HG02938 (cell line): ENCODE data around the gene HDAC5.
"Not testable (repeated sequence)": the region's sequence is repeated elsewhere in the genome, so short reads cannot be mapped to it uniquely, and the experiment has no call there.

Source experiments
- ATAC-seq: cut with Tn5 transposase; IDR thresholded peaks from one replicate; pipeline ENCODE4 v1.9.1; 2021; ENCODE audit warnings: mild to moderate bottlenecking, moderate library complexity; ENCODE audit not compliant: unreplicated experiment

HDAC5 gene

DNA sequence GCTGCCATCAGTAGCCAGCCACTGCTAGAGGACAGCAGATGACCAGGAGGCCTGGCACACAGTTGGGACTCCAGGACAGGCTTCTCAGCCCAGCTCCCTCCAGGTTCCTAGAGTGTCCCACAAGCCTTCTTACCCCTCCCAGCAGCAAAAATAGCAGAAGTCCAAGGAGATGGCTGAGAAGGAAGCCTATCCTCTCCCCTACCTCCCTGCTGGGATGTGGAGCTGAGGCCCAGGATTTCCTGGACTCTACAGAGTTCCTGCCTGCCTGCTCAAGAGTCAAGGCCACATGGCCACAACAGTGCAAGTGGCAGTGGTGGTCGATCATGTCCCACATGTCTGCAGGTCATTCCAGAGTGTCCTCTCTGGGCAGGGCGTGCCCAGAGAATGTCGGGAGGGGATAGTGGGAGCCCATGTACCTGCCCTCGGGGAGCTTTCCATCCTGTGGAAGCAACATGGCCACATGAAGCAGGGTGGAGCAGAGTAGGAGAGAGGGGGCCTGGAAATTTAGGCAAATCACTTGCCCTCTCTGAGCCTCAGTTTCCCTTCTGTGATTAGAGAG, 10.6 kb upstream of the HDAC5 start:
- ATAC-seq: no peak

DNA sequence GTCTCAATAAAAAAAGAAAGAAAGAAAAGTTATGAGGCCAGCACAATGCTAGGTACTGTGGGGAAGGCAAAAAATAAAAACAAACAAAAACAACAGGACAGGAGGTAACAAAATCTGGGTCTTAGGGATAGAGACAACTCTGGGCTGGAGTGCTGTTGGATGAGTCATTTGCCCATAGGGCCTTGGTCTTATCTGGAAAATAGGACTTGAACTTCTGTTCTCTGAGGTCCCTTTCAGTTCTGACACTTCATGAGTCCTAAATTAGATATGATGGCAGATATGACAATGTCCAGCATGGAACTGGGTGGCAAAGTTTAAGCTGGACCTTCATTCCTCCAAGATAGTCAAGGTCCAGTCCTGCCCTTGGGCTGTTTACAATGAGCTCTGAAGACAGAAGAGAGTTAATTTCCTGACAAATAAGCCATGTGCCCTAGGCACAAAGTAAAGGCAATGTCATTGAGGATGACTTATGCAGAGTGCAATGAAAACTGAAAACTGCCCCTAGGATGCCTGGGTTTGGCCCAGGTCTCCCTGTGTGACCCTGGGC, 8.9 kb upstream of the HDAC5 start:
- ATAC-seq: no peak

DNA sequence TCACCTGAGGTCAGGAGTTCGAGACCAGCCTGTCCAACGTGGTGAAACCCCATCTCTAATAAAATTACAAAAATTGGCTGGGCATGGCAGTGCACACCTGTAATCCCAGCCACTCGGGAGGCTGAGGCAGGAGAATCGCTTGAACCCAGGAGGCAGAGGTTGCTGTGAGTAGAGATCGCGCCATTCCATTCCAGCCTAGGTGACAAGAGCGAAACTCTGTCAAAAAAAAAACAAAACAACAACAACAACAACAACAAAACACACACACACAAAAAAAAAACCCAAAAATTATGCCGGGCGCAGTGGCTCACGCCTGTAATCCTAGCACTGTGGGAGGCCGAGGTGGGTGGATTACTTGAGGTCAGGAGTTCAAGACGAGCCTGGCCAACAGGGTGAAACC, 7.9 kb upstream of the HDAC5 start:
- not testable (repeated sequence) for ATAC-seq

DNA sequence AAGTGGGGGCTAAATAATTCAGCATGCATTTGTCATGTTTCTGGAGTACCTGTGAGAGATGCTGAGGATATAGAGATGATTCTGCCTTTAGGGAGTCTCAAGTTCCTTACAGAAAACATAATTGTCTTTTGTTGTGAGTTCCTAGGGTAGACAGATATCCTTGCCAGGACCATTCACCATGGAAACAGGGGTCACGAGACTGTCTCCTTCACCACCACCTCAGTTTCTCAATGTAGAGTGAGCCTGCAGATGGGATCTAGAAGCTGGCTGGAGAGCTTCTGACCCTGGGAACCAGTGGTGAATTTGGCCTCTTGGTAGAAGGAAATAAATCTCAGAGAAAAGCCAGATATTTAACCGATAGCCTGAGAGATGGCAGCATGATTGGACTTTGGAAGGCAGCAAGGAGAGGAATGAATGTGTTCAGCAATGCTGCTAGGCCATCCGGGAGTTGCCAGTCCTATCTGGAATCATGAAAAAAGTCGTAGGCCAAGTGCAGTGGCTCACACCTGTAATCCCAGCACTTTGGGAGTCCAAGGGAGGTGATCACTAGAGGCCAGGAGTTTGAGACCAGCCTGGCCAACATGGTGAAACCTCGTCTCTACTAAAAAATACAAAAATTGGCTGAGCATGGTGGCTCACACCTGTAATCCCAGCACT, 7.4 kb upstream of the HDAC5 start:
- no peak for ATAC-seq

DNA sequence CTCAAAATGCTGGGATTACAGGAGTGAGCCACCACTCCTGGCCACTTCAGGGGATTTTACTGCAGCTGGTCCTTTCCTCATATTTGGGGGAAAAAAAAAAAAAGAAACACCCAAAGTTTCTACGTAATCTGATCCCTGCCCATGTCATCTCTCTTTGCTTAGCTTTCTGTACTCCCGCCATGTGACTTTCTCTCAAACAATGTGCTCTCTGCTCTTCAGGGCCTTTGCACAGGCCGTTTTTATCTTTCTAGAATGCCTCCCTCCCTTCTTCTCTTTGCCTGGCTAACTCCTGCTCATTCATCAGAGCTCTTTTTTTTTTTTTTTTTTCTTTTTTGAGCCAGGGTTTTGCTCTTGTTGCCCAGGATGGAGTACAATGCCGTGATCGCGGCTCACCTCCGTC, 4.9 kb upstream of the HDAC5 start:
- ATAC-seq: no peak

DNA sequence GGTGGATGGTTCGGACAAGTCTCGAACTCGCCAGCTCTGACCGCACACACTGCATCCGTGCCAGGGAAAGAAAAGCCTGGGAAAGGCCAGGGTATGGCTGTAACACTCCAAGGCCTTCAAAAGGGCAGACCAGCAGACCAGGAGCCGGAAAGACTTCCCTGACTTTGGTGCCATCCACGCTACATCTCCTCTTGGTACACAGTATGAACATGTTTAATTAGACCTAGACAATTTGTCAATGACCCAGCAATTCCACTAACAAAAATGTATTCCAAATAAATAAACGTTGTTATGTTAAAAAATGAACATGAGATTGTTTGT, 637 bp upstream of the HDAC5 start:
- no peak for ATAC-seq

DNA sequence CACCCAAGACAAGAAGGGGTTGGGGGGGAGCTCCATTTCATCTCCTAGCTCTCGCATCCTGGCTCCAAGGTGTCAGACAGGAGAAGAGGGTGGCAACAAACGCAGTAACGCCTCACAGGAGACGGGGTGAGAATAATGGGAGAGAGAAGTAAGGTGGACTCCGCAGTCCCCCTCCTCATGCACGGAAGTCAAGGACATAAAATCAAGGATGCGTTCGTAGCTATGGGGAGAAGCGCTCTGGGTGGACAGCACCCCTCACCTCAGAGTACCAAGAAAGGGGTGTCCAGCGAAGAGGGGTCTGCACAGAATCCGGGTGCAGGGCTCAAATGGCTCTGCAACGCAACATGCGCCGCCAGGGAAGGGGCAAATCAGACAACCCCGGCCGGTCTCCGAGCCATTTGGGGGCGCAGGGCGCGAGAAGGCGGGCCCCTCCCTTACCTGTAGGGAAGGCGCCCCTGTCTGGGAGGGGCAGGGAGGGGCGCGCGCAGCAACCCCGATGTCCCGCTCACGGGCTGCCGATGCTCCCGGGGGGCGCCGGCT, 555 bp downstream of the HDAC5 start:
- peak; percentile 12 for ATAC-seq

DNA sequence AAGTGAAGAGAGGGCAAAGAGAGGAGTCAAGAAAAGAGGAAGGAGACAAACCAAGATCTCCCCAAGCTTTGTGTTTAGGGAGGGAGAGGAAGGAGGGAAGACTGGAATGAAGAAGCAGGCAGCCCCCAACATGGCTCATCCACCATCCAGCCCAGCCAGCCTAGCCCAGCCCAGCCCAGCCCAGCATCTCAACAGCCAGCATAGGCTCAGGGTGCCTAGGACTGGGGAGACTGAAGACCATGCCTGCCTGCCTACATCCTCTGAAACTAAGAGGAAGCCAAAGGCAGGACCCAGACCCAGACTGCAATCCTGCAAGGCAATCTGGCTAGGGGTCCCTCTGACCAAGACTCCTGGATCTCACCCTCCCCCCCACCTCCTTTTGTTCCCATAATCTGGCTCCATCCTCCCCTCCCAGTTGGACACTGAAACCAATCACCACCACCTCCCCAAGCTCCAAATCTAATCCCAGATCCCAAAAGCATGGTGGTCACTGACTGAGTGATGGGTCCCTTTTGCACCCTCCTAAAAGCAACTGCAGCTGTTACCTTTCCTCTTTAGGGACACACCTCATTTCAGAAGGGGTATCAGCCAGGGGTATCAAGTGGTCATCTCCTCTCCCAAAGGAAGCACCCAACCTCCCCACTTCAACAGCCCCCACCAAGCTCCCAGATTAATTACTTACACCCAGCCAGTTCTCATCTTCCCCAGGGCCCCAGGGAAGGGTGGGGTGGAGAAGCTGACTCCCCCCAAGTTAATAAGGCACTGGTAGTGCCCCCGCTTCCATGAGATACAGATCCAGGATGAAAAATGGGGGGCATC, 1.2 kb downstream of the HDAC5 start:
- no peak for ATAC-seq

DNA sequence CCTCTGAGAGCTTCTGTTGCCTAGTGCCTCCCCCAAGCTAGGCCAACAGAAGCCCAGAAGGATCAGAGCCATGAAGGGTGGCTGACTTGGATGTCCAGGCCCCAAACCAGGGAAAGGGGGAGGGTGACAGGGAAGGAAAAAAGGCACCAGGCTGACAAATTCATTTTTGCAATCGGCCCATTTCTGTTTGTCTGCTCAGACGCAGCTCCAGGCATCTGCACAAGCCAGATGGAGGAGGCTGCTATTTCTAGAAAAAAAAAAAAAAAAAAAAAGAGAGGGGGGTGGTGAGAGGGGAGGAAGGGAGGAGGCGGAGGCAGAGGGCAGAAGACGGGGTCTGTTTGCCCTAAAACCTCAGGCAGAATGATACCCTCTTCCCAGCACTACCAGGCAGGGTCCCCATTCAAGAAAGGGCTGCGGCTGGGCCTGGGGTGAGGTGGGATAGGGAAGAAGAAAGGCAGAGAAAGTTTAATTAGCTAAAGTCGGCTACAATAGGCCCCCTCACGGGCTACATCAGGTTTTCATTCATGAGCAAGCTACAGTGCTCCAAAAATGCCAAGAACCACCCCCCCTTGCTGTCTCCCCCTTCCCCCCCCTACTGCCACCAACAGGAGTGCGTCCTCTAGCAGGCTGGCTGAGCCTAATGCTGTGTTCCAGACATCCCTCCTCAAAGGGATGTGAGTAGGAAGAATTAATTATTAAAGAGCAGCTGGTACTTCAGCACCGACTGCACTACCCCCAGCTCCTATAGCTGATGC, 2.4 kb downstream of the HDAC5 start:
- no peak for ATAC-seq

DNA sequence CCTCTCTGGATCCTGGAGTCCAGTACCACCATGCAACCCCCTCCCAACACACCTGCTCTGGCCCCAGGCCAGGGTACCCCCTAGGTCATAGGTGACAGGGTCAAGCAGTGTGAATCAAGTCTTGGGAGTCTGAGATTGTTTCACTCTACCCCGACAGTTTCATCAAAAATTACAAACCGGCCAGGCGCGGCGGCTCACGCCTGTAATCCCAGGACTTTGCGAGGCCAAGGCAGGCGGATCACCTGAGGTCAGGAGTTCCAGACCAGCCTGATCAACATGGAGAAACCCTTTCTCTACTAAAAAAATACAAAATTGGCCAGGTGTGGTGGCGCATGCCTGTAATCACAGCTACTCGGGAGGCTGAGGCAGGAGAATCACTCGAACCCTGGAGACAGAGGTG, 3.2 kb downstream of the HDAC5 start:
- ATAC-seq: not testable (repeated sequence)

DNA sequence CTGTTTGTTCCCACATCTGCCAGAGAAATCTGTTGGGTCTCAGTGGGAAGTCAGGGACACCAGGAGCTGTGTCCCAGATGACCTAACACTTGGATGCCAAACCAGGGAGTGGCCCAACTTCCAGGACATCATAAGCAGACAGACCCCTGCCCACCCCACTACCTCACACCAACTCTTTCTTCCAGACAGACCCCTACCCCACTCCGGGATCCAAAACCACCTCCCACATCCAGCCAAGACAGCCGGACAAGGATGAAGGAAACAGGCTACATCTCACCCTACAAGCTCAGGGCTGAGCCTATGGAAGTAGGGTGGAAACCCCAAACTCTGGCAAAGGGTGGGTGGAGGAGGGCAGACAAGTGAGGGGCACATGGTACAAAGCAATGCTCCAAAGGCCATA, 3.6 kb downstream of the HDAC5 start:
- no peak for ATAC-seq

DNA sequence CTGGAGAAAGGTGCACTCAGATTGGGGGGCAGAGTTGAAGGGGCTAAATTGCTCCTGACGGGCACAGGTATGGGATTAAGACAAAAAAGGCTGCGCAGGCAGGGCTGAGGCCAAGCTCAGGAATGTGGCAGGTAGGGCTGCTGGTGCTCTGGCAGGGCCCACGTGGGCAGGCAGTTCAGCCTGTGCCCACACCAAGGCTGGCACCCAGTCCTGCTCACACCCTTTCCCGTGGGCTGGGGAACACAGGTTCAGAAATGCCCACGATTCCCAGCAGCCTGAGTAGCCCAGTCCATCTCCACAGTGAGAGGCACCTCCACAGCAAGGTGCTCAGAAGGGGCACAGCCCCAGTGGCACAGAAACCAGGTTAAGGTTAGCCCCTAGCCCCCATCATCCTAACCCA, 4.4 kb downstream of the HDAC5 start:
- ATAC-seq: no peak

DNA sequence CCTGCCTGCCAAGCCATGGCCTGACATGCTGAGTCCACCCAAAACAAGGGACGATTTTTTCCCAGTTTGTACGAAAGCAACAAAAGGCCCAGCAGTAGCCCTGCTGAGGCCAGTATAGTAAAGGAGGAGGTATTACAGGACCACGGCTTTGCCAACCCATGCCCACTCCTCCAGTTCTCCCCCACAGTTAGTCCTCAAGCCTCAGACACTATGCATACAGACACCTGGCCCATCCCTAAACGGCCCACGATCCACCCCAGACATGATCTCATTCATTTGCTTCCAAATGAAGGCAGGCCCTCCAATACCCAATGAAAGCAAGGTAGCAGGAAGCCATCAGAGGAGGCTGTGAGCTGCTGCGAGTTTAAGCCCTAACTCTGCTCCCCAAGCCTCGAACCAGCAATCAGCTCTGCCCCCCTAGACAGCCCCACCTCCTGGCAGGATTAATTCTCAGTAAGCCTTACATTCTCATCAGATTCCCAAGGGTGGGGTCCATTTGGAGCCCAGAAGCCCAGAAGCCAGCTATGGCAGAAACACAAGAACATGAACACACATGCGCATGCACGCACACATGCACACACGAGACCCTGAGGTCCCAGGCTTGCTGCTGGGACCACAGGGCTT, 4.9 kb downstream of the HDAC5 start:
- no peak for ATAC-seq

DNA sequence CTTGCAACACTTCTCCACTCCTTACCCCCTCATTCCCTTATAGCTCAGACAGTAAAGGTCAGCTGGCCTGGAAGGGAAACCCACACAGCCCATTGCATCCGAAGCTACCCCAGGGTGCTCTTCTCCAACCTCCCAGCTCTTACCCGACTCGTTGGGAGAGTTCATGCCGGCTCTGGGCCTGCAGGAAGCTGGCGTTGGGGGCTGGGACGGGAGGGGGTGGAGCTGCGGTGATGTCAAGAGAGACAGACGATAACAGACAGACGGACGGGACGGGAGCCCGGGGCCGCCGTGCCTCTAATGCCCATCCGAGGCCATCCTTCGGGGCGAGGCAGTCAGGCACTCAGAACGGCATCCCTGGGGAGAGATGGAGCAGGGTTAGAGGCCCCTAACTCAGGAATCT, 6.1 kb downstream of the HDAC5 start:
- no peak for ATAC-seq

DNA sequence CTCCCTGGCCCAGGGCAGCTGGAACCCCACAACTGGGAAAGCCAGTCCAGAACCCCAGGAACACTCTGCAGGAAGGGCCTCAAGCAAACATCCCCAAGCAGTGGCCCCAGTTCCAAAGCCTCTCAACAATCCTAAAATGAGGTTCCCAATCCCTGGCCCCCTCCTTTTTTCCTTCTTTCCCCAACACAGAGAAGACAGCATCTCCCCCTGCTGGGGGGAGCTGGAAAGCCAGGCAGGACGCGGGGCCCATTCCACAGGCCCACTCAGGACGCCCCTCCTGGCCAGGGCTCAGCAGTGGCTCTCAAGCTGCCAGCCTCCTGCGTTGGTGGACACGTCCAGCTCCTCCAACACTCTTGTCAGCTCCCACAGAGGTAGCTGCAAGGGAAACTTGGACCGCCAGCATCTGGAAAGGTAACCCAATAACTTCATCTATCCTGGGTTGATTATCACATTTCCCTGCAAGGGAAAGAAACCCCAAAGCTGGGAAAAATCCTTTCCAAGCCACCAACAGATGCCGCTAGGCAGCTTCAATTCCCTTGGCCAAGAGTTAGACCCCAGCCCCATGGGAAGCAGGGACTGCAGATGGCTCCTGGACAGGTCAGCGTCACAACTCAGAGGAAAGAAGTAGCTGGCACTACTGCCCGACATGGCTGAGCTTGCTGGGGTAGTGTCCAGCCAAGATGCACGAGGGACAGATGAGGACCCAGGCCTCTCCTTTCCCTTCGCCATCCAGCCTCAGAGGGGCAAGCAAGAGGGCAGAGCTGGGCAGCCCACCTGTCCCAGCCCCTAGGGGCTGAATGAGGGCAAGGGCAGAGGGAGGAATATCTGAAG, 7.6 kb downstream of the HDAC5 start:
- ATAC-seq: no peak

DNA sequence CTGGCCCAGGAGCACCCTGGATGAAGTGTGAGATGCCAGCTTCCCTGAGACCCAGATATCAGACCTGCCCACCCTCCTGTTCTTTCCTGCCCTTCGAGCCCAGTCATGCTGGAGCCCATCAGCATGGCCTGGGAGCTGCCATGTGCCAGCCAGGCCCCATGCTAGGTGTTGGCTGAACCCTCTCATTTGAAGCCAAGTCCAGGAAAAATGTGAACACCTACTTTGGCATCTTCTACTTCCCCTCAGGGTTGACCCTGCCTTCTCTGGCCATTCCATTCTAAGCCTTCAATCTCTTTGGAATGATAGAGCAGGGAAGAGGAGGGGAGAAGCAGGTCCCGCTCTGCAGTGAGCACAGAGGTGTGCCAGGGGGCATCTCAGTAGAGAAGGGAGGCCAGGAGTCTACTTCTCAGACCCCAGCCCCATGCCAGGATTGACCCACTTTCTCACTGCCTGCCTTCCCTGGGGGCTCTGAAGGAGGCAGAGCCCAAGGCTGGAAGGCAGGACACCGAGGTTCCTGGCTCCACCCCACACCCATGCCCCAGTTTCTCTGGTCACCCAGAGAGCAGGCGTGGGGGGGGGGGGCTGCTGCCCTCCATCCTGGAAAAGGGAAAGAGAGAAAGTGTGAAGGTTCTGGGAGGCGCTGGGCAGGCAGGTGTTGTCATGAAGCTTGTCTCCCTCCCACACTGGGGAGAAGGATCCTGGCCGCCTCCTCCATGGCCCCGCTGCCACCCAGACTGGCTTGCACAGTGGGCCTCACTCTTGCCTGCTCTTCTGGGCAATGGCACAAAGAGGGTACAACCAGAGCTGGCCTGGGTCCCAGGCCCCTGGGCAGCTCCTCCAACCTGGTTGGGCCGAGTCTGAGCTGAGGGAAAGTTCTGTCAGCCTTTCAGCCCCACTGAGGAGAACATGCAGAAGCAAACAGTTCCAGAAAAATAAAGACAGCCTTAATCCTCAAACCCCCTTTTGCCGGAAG, 9.3 kb downstream of the HDAC5 start:
- ATAC-seq: no peak

DNA sequence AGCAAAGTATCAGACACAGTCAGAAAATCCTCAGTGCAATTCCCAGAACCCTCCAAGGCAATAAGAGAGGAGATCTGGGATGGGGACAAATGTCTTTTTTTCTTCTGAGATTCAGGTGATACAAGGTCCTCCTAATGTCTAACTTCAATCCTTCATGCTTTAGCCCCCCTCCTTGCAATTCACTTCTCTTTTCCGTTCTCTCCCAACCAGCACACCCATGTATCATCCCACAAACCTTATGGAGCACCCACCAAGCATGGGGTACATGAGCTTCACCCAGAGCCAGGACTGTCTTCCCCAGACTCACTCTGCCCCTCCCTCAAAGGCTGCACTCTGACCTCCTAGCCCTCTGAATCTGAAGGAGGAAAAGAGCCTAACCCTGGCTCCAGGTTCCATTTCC, 10.1 kb downstream of the HDAC5 start:
- no peak for ATAC-seq
